GM19397 (cell line): ENCODE data around the gene ZDHHC14.
"Not testable (repeated sequence)": the region's sequence is repeated elsewhere in the genome, so short reads cannot be mapped to it uniquely, and the experiment has no call there.

Source experiments
- ATAC-seq: cut with Tn5 transposase; IDR thresholded peaks from one replicate; pipeline ENCODE4 v1.9.1; 2021; ENCODE audit warnings: mild to moderate bottlenecking, moderate library complexity; ENCODE audit not compliant: unreplicated experiment

ZDHHC14 gene

GRCh38 chr6:157548635-157549467 lies 167.9 kb downstream of the ZDHHC14 start:
- ATAC-seq, result no peak

GRCh38 chr6:157549468-157549745 lies 168.4 kb downstream of the ZDHHC14 start:
- no peak for ATAC-seq

DNA sequence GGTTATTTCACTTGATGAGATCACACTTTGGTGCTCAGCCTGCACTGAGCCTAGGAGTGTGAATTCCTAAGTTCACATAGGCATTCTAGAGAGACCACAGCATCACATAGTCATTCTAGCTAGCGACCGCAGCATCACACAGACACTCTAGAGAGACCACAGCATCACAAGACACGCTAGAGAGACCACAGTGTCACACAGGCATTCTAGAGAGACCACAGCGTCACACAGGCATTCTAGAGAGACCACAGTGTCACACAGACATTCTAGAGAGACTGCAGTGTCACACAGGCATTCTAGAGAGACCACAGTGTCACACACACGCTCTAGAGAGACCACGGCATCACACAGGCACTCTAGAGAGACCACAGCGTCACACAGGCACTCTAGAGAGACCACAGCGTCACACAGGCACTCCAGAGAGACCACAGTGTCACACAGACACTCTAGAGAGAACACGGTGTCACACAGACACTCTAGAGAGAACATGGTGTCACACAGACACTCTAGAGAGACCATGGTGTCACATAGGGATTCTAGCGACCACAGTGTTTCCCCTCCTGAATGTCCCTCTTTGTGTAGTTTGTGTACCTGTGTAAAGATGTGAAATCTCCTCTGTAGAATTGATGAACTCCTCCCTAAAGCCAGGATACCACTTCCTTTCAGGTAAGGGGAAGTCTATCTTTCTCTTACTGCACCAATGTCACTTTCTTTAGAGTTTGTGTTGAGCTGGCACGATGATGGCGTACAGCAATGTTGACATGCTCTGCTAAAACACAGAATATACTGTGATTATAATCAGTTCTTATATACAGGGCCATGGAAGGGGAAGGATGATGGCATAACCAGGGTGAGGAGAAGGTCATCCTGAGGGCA lies 169.4 kb downstream of the ZDHHC14 start:
- ATAC-seq, result no peak

DNA sequence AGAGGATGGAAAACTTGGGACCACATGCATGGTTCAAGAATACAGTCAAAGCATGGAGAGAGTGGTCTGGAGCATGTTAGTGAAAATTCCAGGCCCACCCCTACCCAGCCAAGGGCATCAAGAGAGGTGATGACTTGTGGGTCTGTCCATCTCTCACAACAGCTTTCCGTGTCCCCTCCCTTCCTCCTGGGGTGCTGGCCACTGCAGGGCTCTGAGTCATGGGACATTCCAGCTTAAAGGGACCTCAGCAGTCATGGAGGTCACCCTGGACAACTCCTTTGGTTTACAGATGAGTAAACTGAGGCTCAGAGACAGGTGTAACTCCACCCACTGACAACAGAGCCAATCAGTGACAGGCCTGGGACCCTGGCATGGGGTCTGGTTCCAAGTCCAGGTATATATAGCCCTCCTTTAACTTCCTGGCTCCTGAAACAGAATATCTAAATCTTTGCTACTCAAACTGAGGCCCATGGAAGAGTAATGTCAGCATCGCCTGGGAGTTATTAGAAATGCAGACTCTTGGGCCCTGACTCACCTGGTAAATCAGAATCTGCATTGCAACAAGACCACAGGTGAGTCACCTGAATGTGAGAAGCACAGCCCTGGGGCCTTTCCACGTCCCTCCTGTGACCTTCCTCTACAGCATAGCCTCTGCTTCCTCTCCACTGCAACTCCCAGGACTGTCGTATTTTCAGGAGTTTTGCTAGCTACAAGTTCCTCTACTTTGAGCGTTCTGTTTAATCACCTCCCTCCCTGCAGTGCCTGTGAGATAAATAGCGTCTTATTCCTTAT lies 170.2 kb downstream of the ZDHHC14 start:
- no peak for ATAC-seq

DNA sequence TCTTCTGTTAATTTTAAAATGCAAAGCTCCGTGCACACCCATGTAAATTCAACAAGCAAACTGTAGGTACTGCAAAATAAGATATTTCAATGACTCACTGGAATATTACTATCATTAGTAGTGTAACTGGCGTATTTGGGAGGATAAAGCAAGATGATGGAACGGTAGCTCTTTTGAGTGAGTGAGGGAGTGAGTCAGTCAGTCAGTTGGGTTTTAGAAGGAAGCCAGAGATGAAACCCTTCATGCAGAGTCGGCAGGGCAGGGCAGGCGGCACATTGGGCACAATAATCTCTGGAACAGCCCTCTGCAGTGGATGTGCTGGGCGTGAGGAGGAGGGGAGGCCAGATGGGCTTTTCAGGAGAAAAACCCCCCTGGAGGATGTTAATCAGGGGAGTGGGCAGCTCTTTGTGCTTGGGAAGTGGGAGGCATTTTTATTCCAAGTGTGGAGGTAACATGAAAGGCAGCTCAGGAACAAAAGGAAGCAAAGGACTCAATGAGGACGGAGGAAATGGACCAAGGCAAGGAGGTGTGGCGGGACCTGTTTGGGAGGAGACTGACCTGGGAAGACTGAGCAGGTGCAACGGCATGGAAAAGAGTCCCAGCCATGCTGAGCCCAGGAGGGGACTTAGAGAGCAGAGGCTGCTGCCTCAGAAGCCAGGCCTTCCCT lies 171.2 kb downstream of the ZDHHC14 start:
- no peak for ATAC-seq

DNA sequence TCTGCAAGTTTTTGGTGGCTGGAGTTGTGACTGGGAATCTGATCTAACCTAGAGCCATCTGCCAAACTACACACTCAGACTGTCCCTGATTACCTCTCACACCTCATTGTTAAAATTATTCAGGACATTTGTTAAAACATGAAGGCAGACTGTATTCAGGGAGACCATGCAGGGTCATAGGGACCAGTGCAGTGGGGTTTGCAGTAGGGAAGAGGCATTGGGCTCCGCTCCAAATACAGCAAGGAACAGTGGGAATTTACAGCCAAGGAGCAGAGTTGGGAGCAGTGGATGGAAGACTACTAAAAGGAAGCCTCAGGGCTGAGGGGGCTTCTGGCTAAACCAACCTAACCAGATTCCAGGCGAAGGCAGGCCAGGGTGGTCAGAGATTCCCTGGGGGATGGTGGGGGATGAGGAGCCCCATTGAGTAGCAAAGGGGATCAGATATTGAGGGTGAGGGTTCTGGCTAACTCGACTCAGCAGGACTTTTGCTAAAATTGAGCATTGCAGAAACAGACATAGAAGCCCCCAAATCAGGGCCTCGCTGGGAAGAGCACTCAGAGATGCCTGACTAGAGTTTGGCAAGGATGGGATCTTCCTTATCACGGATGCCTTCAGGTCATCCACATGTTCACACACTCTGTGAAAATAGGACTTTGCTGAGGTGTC lies 172.0 kb downstream of the ZDHHC14 start:
- ATAC-seq, result no peak

GRCh38 chr6:157554747-157555146 lies 173.8 kb downstream of the ZDHHC14 start:
- no peak for ATAC-seq

- ATAC-seq, result no peak
These were observed 174.6 kb downstream of the ZDHHC14 start for GRCh38 chr6:157555455-157556143.

DNA sequence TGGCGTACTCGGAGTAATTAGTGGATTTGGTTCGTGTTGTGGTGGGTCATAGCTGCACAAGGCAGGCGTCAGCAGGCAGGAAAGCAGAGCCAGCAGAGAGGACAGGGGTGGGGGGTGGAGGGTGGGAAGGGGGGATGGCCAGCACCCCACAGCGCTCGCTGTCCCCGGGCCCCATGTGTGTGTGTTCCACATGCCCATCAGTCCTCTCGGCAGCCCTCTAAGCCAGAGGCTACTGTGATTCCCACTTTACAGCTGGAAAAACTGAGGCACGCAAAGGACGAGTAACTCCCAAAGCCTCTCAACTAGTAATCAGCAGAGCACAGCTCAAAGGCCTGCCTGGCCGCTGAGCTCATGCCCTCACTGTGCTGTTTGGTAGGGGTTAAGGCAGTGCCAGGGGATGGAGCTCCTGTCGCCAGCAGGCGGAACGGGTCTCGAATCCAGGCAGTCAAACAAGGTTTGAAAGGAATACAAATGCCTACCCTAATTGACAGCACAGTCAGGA lies 175.2 kb downstream of the ZDHHC14 start:
- no peak for ATAC-seq

- ATAC-seq, result no peak
These were observed 175.9 kb downstream of the ZDHHC14 start for GRCh38 chr6:157556671-157557430.

DNA sequence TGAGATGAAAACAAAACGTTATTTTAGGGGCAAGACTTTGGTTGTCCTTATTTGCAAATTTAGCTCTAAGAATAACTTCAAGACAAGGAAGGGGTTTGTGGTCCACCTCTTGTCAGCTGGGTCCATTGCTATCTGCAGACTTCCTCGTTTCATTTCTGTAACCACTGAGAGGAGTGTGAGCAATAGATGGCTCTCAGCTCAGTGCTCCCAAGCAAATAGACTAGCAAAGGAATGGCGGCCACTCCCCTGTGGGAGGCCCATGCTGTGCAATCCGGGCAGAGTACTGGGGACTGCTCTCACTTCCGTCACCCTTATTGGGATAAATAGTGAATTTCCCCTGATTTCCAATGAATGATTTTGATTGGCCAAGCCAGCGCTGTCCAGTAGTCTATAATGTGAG lies 176.6 kb downstream of the ZDHHC14 start:
- peak; percentile 51 for ATAC-seq

GRCh38 chr6:157558049-157558448 lies 177.1 kb downstream of the ZDHHC14 start:
- no peak for ATAC-seq

DNA sequence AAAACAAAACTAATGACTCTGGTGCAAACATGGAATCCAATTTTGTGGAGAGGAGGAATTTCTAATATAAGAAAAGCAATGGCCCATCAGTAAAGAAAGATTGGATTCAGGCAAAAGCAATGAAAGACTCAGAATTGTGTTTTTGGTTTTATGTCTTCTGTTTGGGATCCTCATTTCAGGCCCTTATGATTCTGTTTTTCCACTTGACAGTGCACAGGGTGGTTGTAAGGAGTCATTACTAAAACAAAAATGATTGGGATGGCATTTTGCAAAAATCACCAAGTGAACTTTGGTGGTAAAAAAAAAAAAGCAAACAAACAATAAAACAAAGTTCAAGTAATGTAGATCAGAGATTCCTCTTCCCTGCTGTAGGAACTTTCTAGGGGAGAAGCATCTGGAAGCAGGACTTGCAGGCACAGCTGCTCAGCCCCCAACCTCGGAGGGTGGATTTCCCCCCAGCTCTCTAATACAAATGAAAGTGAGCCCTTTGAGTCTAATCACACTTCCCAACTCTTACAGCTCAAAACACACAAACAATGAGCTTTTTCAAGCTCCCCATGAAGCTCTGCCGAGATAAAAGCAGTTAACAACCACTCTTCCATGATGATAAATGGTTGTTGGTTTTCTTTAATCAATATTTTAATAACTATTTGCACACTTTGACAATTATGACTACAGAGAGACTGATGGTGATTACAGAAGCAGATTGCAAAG lies 177.7 kb downstream of the ZDHHC14 start:
- no peak for ATAC-seq

DNA sequence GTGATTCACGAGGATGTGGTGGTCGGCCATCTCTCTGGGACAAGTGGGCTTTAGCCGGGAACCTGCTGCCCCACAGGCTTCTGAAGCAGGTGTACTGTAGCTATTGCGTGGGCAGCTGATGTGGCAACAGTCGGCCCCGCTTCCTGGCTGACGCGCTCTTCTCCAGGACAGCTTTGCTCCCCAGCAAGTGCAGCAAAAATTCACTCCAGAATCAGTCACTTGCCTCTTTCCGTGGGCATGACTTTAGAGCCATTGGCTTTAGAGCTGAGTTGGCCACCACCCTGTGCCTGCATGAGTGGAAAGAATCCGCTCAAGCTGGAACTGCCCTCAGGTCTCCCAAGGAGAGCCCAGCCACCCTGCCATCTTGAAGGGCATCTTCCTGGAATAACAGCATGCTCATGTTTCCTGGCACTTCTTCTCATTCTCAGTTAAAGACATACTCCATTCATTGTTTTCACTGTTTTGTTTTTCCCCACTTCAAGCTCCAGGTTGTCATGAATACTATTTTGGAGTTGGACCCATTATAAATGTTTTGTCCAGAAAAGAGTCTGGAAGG lies 178.3 kb downstream of the ZDHHC14 start:
- ATAC-seq, result no peak

GRCh38 chr6:157560063-157560462 lies 179.1 kb downstream of the ZDHHC14 start:
- not testable (repeated sequence) for ATAC-seq

DNA sequence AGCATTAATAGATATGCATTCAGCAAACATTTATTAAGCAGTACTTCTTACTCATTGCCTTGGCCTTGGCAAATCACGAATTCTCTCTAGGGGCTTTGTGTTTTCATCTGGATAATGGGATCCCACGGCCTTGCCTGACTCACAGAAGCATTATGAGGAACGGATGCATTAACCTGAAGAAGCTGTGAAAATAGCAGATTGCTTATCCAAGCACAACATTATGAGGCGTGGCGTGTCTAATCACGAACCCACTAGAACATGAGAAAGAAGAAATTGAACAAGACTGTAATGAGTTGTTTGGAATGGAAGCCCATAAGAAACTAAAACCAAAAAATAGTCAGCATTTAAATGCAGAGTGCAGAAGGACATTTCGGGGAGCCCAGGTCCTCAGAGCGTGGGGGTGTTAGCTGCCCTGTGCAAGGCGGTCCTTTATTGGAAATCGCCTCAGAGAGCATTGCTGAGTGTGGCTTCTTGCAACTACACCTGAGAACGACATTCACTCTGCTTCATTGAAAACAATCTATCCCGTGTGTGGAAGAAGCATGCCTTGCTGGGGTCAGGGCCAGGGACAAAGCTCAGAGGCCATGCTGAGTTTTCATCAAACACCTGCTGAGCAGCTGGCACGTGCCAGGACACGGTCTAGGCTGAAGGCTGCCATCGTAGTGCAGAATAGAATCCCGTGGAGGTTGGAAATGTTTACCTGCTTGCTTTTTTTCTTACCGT lies 179.9 kb downstream of the ZDHHC14 start:
- peak; percentile 0 for ATAC-seq

GRCh38 chr6:157561414-157561790 lies 180.4 kb downstream of the ZDHHC14 start:
- peak; percentile 20 for ATAC-seq
